Measurements from ENCODE around the gene TRAF7.

The TRAF7 gene

GRCh38 chr16:2151188-2152091, 4.1 kb upstream of the TRAF7 start:
- TF ChIP-seq, protein P1, sequence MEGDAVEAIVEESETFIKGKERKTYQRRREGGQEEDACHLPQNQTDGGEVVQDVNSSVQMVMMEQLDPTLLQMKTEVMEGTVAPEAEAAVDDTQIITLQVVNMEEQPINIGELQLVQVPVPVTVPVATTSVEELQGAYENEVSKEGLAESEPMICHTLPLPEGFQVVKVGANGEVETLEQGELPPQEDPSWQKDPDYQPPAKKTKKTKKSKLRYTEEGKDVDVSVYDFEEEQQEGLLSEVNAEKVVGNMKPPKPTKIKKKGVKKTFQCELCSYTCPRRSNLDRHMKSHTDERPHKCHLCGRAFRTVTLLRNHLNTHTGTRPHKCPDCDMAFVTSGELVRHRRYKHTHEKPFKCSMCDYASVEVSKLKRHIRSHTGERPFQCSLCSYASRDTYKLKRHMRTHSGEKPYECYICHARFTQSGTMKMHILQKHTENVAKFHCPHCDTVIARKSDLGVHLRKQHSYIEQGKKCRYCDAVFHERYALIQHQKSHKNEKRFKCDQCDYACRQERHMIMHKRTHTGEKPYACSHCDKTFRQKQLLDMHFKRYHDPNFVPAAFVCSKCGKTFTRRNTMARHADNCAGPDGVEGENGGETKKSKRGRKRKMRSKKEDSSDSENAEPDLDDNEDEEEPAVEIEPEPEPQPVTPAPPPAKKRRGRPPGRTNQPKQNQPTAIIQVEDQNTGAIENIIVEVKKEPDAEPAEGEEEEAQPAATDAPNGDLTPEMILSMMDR (conservative IDR thresholded peaks at IDR 0.05; ENCODE audit: low read length): no peak
- peak overlapping the region; percentile 22 for H3K4me3 ChIP-seq (ENCODE audit: low read length)
- no peak for DNase-seq (ENCODE audit: low read depth)

DNA sequence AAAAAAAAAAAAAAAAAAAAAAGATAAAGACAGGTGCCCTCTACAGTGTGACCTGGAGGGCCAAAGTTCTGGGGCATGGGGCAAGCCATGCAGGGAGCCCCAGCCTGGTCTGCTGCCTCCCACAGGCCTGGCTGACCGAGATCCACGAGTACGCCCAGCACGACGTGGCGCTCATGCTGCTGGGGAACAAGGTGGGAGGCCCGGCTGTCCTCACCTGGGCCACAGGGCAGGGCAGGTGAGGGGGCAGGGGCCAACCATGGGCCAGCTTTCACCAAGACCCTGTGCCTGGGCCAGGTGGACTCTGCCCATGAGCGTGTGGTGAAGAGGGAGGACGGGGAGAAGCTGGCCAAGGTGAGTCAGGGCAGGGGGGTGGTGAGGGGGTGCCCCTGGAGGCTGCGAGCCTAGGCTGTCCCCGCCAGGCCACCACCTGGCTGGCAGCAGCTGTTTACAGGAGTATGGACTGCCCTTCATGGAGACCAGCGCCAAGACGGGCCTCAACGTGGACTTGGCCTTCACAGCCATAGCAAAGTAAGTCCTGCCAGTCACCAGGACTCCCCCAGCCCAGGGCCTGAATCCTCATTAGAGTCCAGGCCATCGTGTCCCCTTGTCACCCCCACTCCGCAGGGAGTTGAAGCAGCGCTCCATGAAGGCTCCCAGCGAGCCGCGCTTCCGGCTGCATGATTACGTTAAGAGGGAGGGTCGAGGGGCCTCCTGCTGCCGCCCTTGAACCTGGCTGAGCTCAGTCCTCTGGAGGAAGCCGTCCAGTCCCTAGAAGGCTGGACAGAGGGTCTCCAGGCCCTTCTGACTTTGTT, 2.7 kb upstream of the TRAF7 start:
- peak overlapping the region; percentile 73 for H3K4me3 ChIP-seq (ENCODE audit: low read length)
- TF ChIP-seq, protein P1 (conservative IDR thresholded peaks at IDR 0.05; ENCODE audit: low read length): no peak
- no peak for DNase-seq (ENCODE audit: low read depth)

GRCh38 chr16:2154533-2155090, 970 bp upstream of the TRAF7 start:
- no peak for DNase-seq (ENCODE audit: low read depth)
- TF ChIP-seq, protein P1 (conservative IDR thresholded peaks at IDR 0.05; ENCODE audit: low read length): no peak

GRCh38 chr16:2155977-2156848, 631 bp downstream of the TRAF7 start:
- TF ChIP-seq, protein P1 (conservative IDR thresholded peaks at IDR 0.05; ENCODE audit: low read length): no peak
- peak overlapping the region; percentile 89 for H3K4me3 ChIP-seq (ENCODE audit: low read length)
- peak; percentile 79 for DNase-seq (ENCODE audit: low read depth)

More at GRCh38 chr16:2154533-2155090, 970 bp upstream of the TRAF7 start:
- peak overlapping the region; percentile 73 for H3K4me3 ChIP-seq (ENCODE audit: low read length)

- peak overlapping the region; percentile 89 for H3K4me3 ChIP-seq (ENCODE audit: low read length)
- TF ChIP-seq, protein P1 (conservative IDR thresholded peaks at IDR 0.05; ENCODE audit: low read length): no peak
- DNase-seq (ENCODE audit: low read depth): no peak
Observed at GRCh38 chr16:2156849-2157224, 1.3 kb downstream of the TRAF7 start.

- H3K4me3 ChIP-seq (ENCODE audit: low read length): peak overlapping the region; percentile 89
- no peak for DNase-seq (ENCODE audit: low read depth)
- TF ChIP-seq, protein P1 (conservative IDR thresholded peaks at IDR 0.05; ENCODE audit: low read length): no peak
Observed at GRCh38 chr16:2157480-2158261, 2.1 kb downstream of the TRAF7 start.
